HUES48 (cell line): ENCODE data around the gene PIWIL4.
"Not testable (repeated sequence)": the region's sequence is repeated elsewhere in the genome, so short reads cannot be mapped to it uniquely, and the experiment has no call there.

Experiments used
- H3K27ac ChIP-seq: one replicate; pipeline ENCODE4 v1.7.0; 2013; ENCODE audit warnings: low read depth, low read length, inconsistent platforms
- H3K27me3 ChIP-seq: 2 replicates; pipeline ENCODE4 v1.6.1; 2013; ENCODE audit warnings: mild to moderate bottlenecking, low read length; ENCODE audit not compliant: control insufficient read depth, insufficient read depth
- H3K36me3 ChIP-seq: 2 replicates; pipeline ENCODE4 v1.6.1; 2013; ENCODE audit warnings: low read length; ENCODE audit not compliant: control insufficient read depth, insufficient read depth
- H3K4me1 ChIP-seq: 2 replicates; pipeline ENCODE4 v1.6.1; 2013; ENCODE audit warnings: mild to moderate bottlenecking, low read length; ENCODE audit not compliant: control insufficient read depth, insufficient read depth
- H3K4me3 ChIP-seq: 2 replicates; pipeline ENCODE4 v1.5.1; 2013; ENCODE audit warnings: mild to moderate bottlenecking, low read depth, low read length
- H3K9ac ChIP-seq: 2 replicates; pipeline ENCODE4 v1.6.1; 2013; ENCODE audit warnings: mild to moderate bottlenecking, low read depth, low read length, moderate library complexity
- H3K9me3 ChIP-seq: 2 replicates; pipeline ENCODE4 v1.6.1; 2013; ENCODE audit warnings: low read length; ENCODE audit not compliant: control insufficient read depth, insufficient read depth

Gene PIWIL4

DNA sequence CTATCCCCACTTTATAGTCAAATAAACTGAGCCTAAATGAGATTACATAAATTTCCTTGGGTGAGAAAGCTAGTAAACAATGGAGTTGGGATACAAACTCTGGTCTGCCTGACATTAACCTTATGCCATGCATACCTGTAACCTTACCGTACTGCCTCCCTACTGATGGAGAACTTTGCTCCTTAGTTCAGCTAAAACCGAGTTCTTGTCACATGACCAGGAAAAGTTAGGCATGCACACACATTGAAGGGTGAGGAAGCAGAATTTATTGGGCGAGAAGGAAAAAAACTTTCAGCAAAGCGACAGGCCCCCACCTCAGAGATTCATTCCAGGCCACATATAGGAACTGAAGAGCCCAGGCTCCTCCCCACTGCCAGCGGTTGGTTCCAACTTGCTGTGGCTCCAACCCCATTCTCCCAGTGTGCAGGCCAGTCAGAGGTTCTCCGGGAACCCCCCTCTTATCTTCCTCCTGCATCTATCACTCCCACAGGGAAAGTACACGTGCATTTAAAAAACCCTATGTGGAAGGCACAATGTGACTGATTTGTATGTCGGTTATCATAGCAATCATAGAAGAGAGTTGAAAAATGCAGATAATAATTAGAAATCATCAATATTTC is 3.2 kb upstream of the PIWIL4 start:
- Histone ChIP-seq H3K27ac (no peak overlapping the region), H3K27me3 (no peaks in the 10 kb centered on the region), H3K4me3 (no peak overlapping the region), H3K4me1 (peaks cover 9% of the 10 kb centered on the region), H3K9me3 (no peaks in the 10 kb centered on the region), H3K36me3 (no peaks in the 10 kb centered on the region), H3K9ac (no peak overlapping the region)

DNA sequence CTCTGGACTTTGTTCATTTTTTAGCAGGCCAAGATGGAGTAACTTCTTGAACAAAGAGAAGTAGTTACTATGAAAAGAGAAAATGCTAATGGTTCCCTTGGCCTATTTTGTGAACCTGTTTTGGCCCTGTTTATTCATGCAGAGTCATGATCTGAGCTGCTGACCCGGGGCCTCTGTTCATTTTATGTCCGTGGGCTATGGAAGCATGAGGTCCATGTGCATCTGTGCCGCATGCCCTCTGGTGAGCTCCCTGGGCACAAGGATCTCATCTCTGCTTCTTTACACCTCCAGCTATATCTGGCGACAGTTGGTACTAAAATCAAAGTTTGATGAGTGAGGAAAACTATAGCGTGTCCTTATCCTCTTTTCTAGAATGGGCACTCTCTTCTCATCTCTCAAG is 1.0 kb downstream of the PIWIL4 start:
- H3K27me3 ChIP-seq: no peaks in the 10 kb centered on the region
- H3K27ac ChIP-seq: no peak overlapping the region
- no peak overlapping the region for H3K4me3 ChIP-seq
- H3K9me3 ChIP-seq: no peaks in the 10 kb centered on the region
- H3K9ac ChIP-seq: no peak overlapping the region
- peaks cover 5% of the 10 kb centered on the region for H3K4me1 ChIP-seq
- no peaks in the 10 kb centered on the region for H3K36me3 ChIP-seq

DNA sequence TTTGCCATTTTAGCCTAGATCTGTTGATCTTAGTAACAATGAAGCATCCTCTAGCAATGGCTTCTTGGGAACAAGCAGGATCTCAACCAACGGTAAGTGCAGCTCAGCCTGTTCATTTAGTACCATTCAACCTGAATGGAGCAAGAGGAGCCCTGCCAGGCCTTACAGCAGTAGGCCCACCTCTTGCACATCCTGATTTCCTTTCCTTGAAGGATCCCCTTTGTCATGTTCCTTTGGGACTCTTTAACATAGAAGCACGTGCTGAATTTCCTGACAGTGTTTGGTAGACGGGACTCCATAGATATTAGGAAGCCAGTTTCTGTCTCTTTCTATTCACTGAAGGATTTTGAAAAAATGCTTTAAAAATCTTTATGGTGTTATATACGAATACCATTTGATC is 1.5 kb downstream of the PIWIL4 start:
- no peaks in the 10 kb centered on the region for H3K36me3 ChIP-seq
- H3K4me3 ChIP-seq: no peak overlapping the region
- H3K9me3 ChIP-seq: no peaks in the 10 kb centered on the region
- no peak overlapping the region for H3K27ac ChIP-seq
- H3K27me3 ChIP-seq: no peaks in the 10 kb centered on the region
- no peak overlapping the region for H3K9ac ChIP-seq
- peaks cover 3% of the 10 kb centered on the region; the same call in 1 of the 2 replicates for H3K4me1 ChIP-seq

DNA sequence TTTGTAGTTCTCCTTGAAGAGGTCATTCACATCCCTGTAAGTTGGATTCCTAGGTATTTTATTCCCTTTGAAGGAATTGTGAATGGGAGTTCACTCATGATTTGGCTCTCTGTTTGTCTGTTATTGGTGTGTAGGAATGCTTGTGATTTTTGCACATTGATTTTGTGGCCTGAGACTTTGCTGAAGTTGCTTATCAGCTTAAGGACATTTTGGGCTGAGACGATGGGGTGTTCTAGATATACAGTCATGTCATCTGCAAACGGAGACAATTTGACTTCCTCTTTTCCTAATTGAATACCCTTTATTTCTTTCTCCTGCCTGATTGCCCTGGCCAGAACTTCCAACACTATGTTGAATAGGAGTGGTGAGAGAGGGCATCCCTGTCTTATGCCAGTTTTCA is 5.8 kb downstream of the PIWIL4 start:
- H3K36me3 ChIP-seq: not testable (repeated sequence)

DNA sequence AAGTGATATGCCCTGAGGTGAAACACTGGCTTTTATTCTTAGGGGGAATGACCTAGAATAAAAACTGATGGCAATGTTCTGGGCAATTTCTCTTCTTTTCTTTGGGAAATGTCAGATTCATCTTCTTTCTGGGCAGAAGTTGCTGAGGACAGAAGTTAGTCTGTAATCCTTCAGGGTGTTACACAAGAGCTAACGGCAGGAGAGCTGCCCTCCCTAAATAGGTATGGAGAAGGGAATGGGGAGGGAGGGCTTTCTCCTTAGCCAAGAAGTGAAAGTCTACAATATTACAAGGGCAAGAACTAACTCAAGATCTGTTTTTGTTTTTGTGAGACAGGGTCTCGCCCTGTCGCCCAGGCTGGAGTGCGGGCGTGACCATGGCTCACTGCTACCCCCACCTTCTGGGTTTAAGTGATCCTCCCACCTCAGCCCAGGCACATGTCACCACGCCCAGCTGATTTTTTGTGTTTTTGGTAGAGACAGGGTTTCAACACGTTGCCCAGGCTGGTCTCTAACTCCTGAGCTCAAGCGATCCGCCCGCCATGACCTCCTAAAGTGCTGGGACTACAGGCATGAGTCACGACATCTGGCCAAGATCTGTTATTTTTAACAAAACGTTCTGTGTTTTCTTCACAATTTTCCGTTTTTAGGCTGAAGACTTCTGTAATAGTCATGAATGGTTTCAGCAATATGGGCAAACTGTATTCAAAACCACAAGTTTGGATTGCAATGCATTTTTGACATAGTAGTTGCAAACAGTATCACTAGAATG is 7.2 kb downstream of the PIWIL4 start:
- Histone ChIP-seq H3K36me3 (no peaks in the 10 kb centered on the region), H3K4me3 (no peak overlapping the region), H3K9ac (no peak overlapping the region), H3K27ac (no peak overlapping the region), H3K9me3 (no peaks in the 10 kb centered on the region), H3K27me3 (no peaks in the 10 kb centered on the region), H3K4me1 (no peaks in the 10 kb centered on the region)

More for the DNA sequence above, 5.8 kb downstream of the PIWIL4 start:
- not testable (repeated sequence) for H3K4me1 ChIP-seq, H3K9ac ChIP-seq, H3K9me3 ChIP-seq, H3K27me3 ChIP-seq, H3K27ac ChIP-seq, H3K4me3 ChIP-seq

DNA sequence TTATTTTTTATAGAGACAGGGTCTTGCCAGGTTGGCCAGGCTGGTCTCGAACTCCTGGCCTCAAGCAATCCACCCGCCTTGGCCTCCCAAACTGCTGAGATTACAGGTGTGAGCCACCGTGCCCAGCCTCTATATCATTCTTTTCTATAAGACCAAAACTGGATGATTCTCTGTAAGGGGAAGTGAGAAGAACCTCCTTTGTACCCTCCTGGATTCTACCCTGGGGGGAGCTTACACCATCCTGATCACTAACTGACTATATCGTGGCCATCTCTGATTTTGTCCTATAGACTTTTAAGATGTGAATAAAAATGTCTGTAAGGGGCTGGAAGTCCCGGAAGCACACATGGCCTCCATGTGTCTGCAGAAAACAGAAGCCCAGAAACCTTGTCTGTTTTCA is 9.1 kb downstream of the PIWIL4 start:
- H3K9me3 ChIP-seq: no peaks in the 10 kb centered on the region
- no peaks in the 10 kb centered on the region for H3K4me1 ChIP-seq
- H3K4me3 ChIP-seq: no peak overlapping the region
- H3K9ac ChIP-seq: no peak overlapping the region
- no peaks in the 10 kb centered on the region for H3K36me3 ChIP-seq
- no peak overlapping the region for H3K27ac ChIP-seq
- no peaks in the 10 kb centered on the region for H3K27me3 ChIP-seq

DNA sequence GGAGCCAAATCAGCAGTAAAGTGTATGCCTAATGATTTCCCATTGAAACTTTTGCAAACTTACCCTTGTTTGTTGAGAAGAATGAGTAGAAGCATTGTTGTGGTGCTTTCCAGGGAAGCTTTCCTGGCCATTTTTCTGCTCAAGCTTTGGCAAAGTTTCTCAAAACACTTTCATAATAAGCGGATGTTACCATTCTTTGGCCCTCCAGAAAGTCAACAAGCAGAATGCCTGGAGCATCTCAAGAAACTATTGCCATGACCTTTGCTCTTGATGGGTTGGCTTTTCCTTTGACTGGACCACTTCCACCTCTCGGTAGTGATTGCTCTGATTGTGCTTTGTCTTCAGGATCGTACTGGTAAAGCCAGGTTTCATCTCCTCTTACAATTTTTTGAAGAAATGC is 10.7 kb downstream of the PIWIL4 start:
- Histone ChIP-seq H3K36me3 (no peaks in the 10 kb centered on the region), H3K9ac (no peak overlapping the region), H3K4me3 (no peak overlapping the region), H3K9me3 (no peaks in the 10 kb centered on the region), H3K4me1 (no peaks in the 10 kb centered on the region), H3K27me3 (no peaks in the 10 kb centered on the region), H3K27ac (no peak overlapping the region)

DNA sequence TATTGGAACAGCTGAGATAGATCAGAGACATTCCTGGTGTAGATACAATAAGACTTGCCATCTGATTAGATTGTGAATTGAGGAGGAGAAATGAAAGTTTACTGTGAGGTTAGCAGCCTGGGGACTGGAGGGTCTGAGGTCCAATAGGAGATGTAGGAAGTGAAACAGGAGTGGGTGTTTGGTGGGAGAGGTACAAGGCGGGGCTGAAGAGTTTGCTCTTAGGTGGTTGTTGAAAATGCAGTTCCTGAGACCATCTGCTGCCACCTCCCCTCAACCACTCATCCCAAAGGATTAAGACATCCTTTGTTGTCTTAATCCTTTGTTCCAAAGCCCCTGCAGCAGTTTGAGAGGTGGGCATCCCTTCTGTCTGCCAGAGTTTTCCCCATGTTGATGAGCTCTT is 14.8 kb downstream of the PIWIL4 start:
- H3K4me1 ChIP-seq: no peaks in the 10 kb centered on the region
- H3K9me3 ChIP-seq: no peaks in the 10 kb centered on the region
- no peaks in the 10 kb centered on the region for H3K27me3 ChIP-seq
- no peaks in the 10 kb centered on the region for H3K36me3 ChIP-seq
- H3K4me3 ChIP-seq: no peak overlapping the region
- no peak overlapping the region for H3K9ac ChIP-seq
- no peak overlapping the region for H3K27ac ChIP-seq

DNA sequence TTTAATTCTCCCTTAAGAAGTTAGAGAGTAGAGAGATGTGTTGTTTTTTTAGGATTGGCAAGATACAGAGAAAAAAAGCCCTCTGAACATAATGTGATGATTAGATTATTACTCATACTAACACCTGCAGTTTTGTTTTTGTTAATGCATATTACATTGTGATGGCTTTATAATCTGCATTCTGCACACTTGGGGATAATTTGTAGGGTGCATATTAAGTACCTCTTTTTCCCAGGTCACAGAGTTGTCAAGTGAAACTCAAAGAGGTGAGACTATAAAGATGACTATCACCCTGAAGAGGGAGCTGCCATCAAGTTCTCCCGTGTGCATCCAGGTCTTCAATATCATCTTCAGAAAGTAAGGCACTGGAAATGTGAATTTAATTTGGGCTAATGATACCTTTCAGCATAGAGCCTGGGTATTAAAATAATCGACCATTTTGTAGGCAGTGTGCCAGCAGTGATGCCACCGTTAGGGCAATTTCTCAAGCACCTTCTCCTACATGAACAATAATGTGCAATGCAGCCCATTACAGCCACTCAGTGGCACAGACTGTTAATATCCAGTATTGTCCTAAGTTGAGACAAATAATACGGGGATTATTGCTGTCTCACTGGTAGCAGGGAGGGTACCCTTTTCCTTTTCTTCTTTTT is 16.2 kb downstream of the PIWIL4 start:
- Histone ChIP-seq H3K4me3 (no peak overlapping the region), H3K9ac (no peak overlapping the region), H3K9me3 (no peaks in the 10 kb centered on the region), H3K4me1 (no peaks in the 10 kb centered on the region), H3K36me3 (no peaks in the 10 kb centered on the region), H3K27me3 (no peaks in the 10 kb centered on the region), H3K27ac (no peak overlapping the region)

DNA sequence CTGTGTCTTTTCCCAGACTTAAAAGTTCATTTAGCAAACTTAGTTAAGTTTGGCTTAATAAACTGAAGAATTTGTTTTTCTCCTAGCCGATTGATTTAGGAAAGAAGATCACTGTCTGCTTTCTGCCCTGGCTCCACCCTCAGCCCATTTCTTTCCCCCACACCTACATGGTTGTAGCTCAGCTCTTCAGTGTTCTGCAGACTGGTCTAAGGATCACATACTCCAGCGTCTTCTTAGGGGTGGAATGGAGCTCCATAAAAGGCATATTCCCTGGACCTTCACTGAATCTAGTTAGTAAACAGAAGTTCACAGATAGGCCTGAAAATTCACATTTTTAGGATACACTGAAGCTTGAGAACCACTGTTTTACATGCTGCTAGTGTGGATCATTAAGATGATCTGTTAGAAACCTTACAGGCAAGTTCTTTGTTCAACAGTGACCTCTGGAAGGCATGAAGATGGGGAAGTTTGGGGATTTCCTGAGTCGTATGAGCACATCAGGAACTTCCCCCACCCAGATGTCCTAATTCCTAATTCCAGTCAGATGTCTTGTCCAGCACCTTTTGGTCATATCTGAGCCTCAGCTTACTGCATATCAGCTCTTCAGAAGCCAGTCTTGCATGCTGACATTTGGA is 16.8 kb downstream of the PIWIL4 start:
- H3K36me3 ChIP-seq: no peaks in the 10 kb centered on the region
- no peaks in the 10 kb centered on the region for H3K27me3 ChIP-seq
- H3K9me3 ChIP-seq: no peaks in the 10 kb centered on the region
- no peak overlapping the region for H3K9ac ChIP-seq
- no peak overlapping the region for H3K4me3 ChIP-seq
- H3K27ac ChIP-seq: no peak overlapping the region
- no peaks in the 10 kb centered on the region for H3K4me1 ChIP-seq

DNA sequence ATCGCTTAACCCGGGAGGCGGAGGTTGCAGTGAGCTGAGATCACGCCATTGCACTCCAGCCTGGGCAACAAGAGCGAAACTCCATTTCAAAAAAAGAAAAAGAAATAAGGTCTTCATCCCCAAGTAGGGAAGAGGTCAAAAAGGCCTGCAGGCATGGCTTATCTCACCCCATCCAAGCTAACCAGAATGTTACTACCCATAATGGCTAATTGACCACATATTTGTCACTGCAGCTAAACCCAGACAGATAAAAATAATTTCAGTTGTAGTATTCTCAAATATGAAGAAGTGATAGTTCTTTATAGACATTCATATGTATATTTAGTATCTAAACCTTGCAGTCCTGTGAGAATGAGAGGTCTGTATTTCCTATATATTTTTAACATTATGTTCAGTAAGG is 17.8 kb downstream of the PIWIL4 start:
- Histone ChIP-seq H3K36me3 (no peaks in the 10 kb centered on the region), H3K27me3 (no peaks in the 10 kb centered on the region), H3K4me3 (no peak overlapping the region), H3K4me1 (no peaks in the 10 kb centered on the region), H3K9ac (no peak overlapping the region), H3K27ac (no peak overlapping the region), H3K9me3 (no peaks in the 10 kb centered on the region)
